GM15510 (cell line): ENCODE data around the gene SERPINE1.

Experiments used
- POLR2A ChIP-seq: IDR thresholded peaks from 3 replicates; pipeline ENCODE4 v1.6.1; 2011; ENCODE audit warnings: borderline replicate concordance; ENCODE audit not compliant: insufficient read length; ENCODE audit errors: extremely low read depth

SERPINE1 gene

DNA sequence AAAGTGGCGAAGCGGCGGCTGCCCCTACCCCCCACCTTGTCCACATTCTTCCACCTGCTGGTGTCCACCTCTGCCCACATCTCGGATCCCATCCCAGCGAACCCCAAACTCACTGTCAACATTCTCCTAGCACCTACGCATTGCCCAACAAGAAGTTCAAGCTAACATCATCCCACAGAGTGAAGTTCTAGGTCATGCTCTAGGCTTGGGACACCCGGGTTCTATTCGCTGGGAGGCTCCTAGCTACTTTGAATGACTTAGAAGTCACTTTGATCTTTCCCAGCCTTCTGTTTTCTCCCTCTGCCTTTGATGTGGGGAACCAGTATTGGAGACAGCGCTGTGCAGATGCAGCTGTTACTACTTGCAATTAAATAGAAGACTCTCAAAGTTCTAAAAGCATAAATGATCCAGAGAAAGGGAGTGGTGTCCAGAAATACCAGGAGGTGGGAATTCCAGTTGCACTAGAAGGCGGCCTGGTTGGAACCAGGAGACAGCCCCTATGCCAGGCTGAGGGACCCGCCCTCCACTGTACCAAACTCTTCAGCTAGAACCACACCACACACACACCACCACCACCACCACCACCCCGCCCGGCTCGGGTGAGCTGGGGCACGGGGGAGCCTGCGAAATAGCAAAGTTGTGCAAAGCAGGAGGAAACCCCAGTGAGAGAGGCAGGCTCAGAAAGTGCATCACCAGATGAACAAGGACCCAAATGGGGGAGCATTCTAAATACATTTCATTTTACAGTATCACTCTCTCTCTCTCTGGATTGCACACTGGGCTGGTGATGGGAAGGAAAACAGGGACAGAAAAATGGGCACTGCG, 43.9 kb downstream of the SERPINE1 start:
- no peak for TF ChIP-seq POLR2A

DNA sequence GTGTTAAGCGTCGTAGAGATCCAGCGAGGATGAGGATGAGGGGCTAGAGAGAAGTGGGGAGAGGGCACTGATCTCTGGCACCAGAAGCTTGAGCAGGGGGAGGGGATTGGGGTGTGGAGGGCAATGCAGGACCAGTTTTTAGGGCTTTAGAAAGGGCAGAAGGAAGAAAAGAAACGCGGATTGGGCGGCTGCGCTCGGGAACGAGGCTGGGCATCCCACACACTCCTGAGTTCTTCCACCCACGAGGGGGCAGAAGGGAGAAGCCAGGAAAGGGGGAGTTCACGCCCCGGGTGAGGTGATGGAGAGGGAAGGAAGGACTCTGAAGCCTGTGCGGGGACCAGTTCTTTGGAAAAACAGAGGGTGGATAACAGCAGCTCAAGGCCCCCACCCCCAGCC, 44.5 kb downstream of the SERPINE1 start:
- no peak for TF ChIP-seq POLR2A

DNA sequence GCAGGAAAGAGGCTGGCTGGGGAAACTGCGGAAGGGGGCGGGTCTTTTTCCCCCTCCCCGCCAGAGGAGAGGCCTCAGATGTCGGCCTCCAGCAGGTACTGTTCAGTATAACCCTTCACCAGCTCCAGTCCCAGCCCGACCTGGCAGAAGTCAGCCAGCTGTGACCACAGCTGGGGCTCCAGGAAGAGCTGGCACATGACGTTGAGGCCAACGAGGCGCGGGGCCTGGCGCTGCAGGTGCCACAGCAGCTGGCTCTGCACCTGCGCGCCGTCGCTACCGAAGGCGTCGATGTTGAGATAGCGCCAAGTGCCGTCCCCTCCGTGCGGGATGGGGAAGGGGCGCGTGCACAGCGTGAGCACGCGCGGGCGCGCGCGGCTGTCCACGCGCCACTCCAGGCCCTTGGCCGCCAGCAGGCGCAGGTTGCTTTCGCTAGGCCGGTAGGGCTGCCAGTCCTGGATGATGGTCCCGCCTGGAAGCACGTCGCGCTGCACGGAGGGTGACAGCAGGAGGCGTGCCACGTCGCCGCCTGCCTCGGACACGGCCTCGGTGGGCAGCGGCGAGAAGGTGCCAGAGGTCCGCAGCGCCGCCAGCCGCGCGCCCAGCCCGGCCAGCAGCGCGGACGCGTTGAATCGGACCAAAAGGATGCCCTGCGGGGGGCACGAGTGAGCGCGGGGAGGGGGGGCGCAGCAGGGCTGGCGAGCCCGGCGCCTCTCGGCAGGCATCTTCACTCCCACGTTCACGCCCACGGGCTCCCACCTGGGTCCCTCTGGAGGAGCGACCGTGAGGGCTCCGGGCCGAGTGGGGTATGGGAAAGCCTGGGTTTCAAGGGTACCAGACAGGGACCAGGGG, 45.3 kb downstream of the SERPINE1 start:
- TF ChIP-seq POLR2A: no peak

DNA sequence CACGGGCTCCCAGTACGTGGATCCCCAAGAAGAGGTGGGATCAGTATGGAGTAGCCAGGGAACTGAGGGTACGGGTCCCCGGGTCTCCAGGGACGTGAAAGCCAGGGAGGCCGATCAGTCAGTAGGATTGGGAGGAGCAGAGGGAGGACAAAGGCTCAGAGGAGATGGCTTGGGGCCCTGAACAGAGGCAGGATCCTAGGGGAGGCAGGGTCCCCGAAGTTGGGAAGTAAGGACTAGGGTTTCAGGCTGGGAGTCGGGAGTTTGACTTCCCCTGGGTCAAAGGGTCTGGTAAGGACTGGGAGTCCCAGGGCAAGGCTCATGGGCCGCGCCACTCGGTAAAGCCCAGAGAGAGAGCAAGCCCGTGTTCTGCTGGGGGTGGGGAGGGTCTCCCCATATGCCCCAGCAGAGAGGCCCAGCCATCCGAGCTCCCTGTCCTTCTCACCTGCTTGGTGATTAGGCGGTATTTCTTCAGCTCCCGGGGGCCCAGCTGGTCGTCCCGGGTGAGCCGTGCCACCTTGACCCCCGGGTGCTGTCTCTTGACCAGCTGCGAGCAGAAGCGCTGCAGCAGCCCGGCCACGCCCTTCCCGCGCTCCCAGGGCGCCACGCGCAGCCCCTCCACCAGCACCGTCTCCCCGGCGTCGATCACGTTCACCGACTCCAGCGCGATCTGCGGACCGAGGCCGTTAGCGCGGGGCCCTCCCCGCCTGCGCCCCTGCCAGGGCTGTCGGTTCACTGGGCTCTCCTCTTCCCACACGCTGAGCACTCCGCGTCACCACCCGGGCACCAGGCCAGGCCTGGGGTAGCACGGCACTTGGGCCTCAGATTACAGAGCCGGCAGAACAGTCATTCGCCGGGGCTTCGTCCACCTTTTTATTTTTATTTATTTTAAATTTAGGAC, 46.2 kb downstream of the SERPINE1 start:
- TF ChIP-seq POLR2A: no peak

DNA sequence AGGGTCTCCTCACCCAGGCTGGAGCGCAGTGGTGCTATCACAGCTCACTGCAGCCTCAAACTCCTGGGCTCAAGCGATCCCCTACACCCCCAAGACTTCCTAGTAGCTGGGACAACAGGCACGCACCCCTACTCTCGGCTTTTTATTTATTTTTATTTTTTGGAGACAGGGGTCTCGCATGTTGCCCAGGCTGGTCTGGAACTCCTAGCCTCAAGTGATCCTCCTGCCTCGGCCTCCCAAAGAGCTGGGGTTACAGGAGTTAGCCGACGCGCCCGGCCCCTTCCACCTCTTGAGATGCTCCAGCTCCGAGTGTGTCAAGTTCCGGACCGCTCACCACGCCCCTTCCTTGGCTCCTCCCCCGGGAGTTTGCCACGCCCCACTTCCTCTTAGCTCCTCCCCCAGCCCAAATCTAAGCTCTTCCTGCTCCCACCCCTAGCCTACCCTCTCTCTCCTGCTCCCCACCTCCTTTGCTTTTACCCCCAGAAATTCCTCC, 46.9 kb downstream of the SERPINE1 start:
- no peak for TF ChIP-seq POLR2A

DNA sequence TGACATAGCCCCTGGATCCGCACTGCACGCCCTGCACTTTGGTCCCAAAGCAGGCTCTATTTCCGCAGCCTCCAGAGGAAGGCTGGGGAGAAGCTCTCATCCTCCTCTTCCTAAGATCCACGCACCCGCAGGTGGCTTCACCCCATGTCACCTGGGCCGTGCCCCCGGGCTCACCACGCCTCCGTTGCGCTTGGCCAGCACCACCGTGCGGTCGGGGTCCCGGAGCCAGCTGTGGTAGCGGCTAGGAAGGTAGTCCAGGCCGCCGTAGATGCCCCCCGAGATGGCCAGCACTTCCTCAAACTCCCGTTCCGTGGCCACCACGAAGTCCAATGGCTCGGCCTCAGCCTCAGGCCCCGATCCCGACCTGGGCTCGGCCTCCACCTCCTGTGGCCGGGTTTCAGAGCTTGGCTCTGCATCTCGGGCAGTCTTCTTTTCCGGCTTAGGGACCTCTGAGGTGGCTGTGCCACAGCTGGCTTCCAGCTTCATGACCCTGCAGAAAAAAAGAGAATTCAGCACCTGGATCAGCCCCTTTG, 47.5 kb downstream of the SERPINE1 start:
- TF ChIP-seq POLR2A: no peak

DNA sequence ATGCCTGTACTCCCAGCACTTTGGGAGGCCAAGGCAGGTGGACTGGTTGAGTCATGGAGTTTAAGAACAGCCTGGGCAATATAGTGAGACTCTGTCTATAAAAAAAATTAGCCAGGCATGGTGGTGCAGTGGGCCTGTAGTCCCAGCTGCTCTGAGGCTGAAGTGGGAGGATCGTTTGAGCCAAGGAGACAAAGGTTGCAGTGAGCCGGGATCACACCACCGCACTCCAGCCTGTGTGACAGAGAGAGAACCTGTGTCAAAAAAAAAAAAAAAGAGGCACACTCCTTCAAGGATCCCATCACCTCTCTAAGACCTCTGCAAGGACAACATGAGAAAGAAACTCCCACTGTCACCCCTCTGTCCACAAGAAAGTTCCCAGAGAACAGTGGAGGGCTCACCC, 48.8 kb downstream of the SERPINE1 start:
- TF ChIP-seq POLR2A: no peak

DNA sequence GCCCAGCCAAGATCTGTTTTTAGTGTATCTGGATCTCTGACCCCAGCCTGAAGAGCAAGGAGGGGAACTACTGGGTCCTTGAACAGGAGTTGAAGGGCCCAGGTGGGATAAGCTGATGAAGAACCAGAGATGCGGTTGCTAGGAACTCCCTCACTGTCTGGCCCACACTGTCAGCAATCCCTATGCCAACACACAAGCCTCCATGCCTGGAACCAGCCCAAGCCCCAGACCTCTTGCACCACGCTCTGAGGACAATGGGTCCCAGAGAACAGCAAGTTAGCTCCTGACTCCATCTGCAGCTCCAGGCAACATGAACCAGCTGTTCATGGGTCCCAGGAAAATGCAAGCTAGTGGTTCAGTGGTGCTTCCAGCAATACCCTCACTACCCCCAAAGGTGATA, 50.7 kb downstream of the SERPINE1 start:
- TF ChIP-seq POLR2A: no peak

DNA sequence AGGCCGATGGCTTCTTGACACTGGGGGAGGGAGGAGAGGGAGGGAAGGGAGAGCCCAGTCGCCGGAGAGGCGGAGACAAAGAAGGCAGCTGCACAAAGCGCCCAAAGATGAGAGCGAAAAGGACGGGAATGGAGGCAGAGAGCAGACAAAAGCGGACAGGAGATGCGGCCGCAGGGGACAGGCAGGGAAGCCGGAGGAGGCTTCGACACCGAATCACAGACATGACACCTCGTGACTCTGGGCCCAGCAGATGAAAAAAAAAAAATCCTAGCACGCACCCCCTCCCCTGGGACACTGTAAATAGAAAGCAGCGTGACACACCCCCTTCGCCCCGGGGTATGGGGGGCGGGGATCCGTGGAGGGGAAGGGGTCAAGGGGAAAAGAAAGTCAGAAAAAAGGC, 52.2 kb downstream of the SERPINE1 start:
- TF ChIP-seq POLR2A: no peak

DNA sequence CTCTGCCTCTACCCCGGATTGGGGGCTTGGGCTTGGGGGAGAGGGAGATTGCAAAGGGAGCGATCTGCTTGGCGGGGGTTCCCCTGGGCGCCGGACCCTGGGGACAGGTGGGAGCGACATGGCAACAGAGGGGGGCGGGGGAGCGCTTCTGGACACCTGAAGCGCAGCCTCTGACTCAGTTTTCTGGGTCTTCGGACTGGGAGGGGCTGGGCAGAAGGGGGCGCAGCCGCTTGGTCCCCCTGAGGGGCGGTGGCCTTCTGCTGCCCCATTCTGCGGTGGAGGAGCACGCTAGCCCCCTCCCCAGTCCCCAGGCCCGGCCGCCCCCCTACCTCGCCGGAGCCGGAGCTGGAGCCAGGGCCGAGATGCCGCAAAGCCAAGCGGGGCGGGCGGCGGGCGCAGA, 52.8 kb downstream of the SERPINE1 start:
- no peak for TF ChIP-seq POLR2A

DNA sequence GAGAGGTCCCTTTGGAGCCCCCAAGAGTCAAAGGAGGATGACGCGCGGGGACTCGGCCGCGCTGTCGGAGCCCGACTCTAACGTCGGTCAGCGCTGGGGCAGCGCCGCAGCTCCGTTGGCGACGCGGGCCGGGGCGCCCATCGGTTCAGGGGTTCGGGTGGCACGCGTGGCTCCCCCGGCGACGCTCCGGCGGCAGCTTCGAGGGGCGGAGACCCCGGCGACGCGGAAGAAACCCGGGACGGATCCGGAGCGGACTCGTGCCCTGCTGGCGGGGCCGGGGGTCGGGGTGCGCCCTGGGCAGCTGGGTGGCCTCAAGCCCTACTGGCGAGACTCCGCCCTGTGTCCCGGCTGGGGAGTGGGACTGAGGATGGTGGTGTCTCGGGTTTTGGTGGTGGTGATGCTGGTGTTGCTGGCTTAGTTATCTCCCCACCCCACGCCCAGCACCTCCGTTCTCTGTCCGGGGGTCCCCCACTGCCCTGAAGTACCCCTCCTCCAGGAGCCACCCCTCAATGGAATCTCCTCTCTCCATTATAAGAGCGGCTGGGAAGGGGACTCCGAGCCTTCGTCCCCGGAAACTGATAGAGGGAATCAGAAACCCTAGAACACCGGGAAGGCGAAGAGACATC, 53.3 kb downstream of the SERPINE1 start, which contains the start of gene NAT16:
NAT16 (minus strand) TSS at position 164 of the 626 bp plus-strand sequence. CDS start 5,486 bp downstream, outside the sequence.
- no peak for TF ChIP-seq POLR2A

DNA sequence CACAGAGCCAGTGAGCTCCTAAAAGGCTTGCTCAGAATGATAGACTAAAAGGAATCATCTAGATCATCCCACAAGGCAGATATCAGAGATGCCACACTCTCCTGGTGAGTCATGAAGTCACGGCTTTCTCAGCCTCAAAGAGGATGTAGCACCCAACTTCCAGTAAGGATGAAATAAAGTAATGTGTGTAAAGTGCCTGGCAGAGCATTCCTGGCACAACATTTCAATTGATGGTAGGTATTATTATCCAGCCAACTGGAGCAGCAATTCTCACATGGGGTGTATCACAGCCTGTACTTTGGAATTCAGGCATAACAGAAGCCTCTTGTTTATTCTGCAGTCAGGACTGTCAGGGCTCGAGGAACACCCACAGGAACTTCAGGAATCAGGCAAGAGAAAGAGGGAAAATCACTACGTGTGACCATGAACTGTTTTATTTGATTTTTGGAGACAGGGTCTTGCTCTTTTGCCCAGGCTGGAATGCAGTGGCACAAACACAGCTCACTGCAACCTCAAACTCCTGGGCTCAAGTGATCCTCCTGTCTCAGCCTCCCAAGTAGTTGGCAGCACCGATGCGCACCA, 58.4 kb downstream of the SERPINE1 start:
- TF ChIP-seq POLR2A: no peak

DNA sequence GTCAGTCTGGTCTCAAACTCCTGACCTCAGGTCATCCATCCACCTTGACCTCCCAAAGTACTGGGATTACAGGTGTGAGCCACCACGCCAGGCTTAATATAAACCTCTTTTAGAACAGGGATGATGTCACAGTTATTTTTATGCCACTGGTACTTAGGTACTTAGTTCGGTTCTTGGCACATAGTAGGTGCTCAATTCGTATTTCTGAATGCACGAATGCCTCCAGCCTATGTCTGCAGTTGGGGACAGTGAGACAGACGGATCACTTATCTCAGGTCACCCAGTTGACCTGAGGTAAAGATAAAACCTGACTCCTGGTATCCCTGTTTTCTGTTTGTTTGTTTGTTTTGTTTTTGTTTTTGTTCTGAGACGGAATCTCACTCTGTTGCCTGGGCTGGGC, 59.3 kb downstream of the SERPINE1 start:
- TF ChIP-seq POLR2A: no peak
